GM12873 (cell line): Measurements from ENCODE around the gene JUP.
A peak's percentile ranks its signal among the peaks of the same experiment; 100 is the strongest.

Experiments
- CTCF ChIP-seq: IDR thresholded peaks from 2 replicates; pipeline ENCODE4 v1.5.1; 2012; ENCODE audit warnings: low read depth, mild to moderate bottlenecking, moderate library complexity, low read length, control low read depth; ENCODE audit not compliant: insufficient read depth; ENCODE audit errors: missing control alignments

JUP gene

GRCh38 chr17:41803049-41804020 lies 16.8 kb upstream of the JUP start:
- no peak for TF ChIP-seq CTCF

GRCh38 chr17:41801374-41802271 lies 15.1 kb upstream of the JUP start:
- peak; percentile 95 for TF ChIP-seq CTCF

- TF ChIP-seq CTCF, result no peak
Observed at GRCh38 chr17:41800601-41801373, 14.3 kb upstream of the JUP start.

- no peak for TF ChIP-seq CTCF
Observed at GRCh38 chr17:41799366-41799765, 12.9 kb upstream of the JUP start.

GRCh38 chr17:41797377-41797776 lies 10.9 kb upstream of the JUP start:
- no peak for TF ChIP-seq CTCF

- TF ChIP-seq CTCF, result no peak
Observed at GRCh38 chr17:41796121-41796895, 9.8 kb upstream of the JUP start.
